HG03064 (cell line): ENCODE measurements around the gene MAP3K5.
A peak's percentile ranks its signal among the peaks of the same experiment; 100 is the strongest.
"Not testable (repeated sequence)": the region's sequence is repeated elsewhere in the genome, so short reads cannot be mapped to it uniquely, and the experiment has no call there.

Experiments
- ATAC-seq: cut with Tn5 transposase; IDR thresholded peaks from one replicate; pipeline ENCODE4 v1.9.1; 2021; ENCODE audit warnings: low read depth; ENCODE audit not compliant: unreplicated experiment

MAP3K5 gene

GRCh38 chr6:136795386-136795785 is 3.1 kb upstream of the MAP3K5 start:
- no peak for ATAC-seq

DNA sequence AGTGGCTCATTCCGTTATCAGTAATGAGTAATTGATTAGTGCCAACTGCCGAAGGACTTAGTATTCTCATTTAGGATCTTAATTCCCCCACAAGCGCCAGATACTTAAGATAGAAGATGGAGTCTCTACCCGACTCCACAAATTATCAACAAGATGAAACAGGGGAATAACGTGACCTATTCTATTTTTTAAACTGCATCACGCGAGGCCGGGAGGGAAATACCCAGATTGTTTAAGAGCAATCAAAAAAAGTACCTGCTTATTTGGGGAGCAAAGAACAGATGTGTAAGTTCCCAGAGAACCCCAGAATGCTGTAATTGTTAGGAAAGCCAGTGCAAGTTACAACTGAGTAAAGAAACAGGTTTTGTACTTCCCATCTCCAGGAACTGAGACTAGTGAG is 1.1 kb upstream of the MAP3K5 start:
- ATAC-seq = no peak

- ATAC-seq = no peak
Measured at GRCh38 chr6:136792095-136792409, 225 bp downstream of the MAP3K5 start.

- ATAC-seq = peak; percentile 40
Measured at GRCh38 chr6:136791296-136792094, 782 bp downstream of the MAP3K5 start.

DNA sequence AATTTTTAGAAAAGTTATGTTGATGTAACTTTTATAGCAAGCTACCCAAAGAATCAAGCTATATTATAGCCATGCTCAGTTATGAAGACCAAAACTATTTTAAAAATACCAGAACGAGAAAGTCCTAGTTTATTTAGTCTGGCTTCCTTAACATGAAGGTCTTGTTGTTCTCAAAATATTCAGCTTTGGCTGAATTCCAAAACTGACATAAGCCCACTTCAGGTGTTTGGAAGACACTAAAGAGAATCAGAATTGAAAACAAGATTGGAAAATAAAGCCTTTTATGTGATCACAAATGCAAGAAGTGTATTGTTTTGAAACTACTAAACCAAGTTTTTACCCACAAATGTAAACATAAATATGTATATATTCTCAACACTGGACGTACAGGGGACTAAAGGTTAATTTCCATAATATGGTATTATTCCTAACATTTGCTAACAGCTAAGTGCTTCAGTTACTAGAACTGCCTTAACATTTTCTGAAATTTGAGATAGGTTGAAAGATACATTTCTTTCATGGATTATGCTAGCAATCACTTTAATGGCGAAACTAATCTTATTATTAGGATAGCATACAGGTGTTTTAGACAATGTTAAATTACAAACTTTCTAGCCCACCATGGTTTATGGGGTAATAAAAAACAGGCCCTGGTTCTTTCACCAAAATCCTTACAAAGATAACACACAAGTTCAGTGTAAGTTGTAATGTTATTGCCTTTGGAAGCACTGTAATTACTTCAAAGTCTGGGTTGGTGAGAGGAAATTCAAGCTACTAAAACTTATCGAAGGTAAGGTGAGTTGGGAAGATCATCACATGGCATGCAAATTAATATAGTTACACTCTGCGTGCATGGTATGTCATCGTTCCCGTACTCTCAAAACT is 1.6 kb downstream of the MAP3K5 start:
- no peak for ATAC-seq

DNA sequence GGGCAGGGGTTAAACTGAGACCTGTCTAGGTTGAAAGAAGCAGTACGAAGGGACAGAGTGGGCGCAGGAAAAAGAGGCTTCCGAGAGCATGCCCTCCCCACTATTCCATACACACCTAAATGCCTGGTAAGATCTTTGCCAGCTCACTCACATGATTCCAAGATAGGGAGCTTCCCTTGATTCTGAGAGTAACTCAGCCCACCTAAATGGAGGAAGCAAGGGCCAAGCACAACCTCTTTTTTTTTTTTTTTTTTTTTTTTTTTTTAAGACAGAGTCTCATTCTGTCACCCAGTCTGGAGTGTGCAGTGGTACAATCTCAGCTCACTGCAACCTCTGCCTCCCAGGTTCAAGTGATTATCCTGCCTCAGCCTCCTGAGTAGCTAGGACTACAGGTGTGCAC is 2.8 kb downstream of the MAP3K5 start:
- not testable (repeated sequence) for ATAC-seq

DNA sequence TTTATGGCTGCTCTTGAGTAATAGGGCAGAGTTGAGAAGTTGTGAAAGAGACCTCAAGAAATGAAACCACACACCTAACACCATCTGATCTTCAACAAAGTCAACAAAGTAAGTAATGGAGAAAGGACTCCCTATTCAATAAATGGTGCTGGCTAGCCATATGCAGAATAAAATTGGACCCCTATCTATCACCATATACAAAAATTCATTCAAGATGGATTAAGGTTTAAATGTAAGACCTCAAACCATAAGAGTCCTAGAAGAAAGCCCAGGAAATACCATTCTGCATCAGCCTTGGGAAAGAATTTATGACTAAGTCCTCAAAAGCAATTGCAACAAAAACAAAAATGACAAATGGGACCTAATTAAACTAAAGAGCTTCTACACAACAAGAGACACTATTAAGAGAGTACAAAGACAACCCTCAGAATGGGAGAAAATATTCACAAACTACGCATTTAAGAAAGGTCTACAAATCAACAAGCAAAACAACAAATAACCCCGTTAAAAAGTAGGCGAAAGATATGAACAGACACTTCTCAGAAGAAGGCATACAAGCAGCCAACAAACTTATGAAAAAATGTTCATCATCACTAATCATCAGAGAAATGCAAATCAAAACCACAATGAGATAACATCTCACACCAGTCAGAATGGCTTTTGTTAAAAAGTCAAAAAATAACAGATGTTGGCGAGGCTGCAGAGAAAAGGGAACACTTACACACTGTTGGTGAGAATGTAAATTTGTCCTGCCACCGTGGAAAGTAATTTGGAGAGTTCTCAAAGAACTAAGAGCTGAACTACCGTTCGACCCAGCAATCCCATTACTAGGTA is 4.0 kb downstream of the MAP3K5 start:
- ATAC-seq = no peak

GRCh38 chr6:136787726-136788068 is 4.6 kb downstream of the MAP3K5 start:
- ATAC-seq = no peak

DNA sequence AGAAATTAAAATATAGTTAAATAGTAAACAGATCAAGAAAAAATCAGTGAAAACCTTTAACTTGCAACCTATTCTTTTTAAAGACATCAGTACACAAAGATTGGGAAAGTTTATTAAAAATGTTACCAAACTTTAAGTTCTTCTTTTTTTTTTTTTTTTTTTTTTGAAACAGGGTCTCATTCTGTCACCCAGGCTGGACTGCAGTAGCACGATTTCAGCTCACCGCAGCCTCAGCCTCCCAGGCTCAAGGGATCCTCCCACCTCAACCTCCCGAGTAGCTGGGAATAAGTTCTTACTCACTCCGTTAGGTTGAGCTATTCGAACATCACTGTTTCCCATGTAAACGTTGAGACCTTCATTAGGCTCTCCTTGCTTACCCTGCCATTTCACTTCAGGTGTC is 5.6 kb downstream of the MAP3K5 start:
- ATAC-seq = no peak

DNA sequence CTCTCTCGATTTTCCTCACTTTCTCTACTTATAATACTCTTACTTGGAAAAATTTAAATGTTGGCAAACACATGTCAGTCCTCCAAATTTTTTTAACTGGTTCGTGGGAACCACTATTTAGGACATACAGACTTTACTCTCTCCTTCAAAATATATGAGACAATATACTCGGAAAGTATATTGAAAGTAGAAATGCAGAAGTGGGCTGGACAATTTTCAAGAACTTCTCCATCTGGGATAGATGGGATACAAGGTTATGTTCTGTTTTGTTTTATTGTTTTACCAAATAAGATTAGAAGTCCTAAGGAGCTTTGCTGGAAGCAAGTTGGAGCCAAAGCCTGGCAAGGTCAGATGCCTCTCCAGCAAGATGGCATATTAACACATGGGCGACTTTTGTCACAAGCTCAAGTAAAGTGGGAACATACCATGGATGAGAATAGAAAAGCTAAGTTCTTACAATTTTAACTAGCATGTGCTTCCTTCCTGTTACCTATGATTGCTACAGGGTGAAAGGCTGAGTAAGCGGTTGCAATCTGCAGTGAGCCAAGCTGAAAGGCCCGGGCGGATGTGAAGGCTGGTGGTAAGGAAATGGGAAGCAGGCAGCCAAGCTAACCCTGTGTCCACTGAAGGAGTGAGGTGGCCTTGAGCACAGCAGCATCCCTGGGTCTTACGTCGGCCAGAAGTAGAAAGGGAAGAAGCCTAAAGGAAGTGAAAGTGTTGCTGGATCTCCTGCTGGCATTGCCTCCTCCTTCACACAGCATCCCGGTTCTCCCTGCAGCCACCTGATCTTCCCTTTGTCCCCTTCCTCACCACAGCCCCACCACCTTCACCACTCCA is 7.1 kb downstream of the MAP3K5 start:
- no peak for ATAC-seq

DNA sequence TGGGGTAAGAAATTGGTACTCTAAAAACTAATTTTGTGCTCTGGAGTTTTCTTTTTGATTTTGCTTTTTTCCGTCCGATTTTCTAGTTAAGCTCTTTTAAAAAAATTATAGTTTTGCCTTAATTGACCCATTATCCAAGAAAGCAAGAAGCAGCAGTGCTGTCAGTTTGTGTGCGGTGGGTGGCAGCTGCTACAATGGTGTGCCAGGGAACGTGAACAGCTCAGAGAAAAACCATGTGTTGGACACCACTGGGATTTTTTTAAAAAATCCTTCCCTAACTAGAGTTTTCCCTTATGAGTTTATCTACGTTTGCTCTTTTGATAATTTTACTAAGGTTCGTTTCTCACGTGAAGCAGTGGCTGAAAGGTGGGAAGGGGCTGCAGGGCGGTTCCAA is 8.0 kb downstream of the MAP3K5 start:
- no peak for ATAC-seq

- peak; percentile 63 for ATAC-seq
Measured at GRCh38 chr6:136783495-136784270, 8.6 kb downstream of the MAP3K5 start.

- ATAC-seq = no peak
Measured at GRCh38 chr6:136783021-136783420, 9.3 kb downstream of the MAP3K5 start.

DNA sequence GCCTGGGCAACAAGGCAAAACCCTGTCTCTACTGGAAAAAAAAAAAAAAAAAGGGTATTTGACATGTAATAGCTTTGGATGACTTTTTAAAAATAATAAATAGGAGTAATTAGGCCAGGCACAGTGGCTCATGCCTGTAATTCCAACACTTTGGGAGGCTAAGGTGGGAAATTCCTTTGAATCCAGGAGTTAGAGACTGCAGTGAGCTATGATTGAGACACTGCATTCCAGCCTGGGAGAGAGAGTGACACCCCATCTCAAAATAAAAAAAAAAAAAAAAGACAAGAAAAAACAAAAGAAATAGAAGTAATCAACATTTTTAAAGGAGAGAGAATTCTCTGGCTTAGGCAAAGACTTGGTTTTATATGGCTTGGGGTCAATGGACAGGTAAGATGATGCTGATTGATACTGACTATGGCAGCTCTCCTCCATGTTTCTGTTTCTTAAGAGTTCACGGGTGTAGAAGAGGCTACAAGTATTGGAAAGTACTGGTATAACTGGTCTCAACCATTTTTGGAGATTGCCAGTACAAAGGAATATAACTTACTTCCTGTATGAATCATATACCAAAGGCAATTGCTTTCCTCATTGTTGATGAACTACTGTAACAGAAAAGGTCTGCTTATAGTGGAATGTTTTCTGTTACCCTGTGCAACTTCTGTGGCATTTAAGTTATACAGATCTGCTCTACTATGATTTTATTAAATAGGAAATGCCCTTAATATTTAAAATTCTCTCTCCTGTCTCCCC is 10.1 kb downstream of the MAP3K5 start:
- ATAC-seq = no peak

DNA sequence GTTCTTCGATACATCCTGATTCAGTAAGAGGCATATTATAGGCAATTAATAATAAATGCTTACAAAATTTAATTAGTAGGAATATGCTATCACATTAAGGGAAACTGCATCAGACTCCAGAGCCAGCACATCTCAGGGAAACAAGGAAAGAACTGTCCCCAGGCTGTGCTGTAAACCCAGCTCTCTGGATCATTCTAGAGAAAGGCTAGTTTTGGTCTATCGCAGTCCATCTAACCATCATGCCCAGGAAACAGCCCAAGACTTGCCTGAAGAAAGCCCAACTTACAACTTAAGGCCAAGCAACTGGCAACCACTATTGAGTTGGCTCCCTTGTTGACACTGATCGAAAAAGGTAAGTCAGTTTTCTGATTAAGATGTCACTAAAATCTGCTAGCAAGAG is 11.3 kb downstream of the MAP3K5 start:
- ATAC-seq = no peak

- ATAC-seq = no peak
Measured at GRCh38 chr6:136779682-136780081, 12.6 kb downstream of the MAP3K5 start.

GRCh38 chr6:136777651-136778050 is 14.6 kb downstream of the MAP3K5 start:
- ATAC-seq = no peak

- ATAC-seq = no peak
Measured at GRCh38 chr6:136775548-136775947, 16.7 kb downstream of the MAP3K5 start.

GRCh38 chr6:136775081-136775480 is 17.2 kb downstream of the MAP3K5 start:
- no peak for ATAC-seq
